ENCODE results near the gene DEGS2. TPM values are rescaled to one million over a fixed set of nuclear protein-coding genes. Genes with fewer than 3 reads are reported as not detected.

DEGS2 gene
- total RNA-seq, 1 experiment from 2014 or later = 1.8 TPM

- Histone ChIP-seq H3K27me3 (ENCODE audit: insufficient read depth, low read length) (no peaks in the 10 kb centered on the region), H3K9ac (ENCODE audit: low read length) (no peak overlapping the region), H3K9me3 (ENCODE audit: control insufficient read depth in 1 of 2, insufficient read depth in 1 of 2, low read depth in 1 of 2, low read length in 2 of 2) (no peaks in the 10 kb centered on the region), H3K4me3 (replicated peaks in 1 of 2; ENCODE audit: low read depth in 1 of 2, low read length in 2 of 2) (no peak overlapping the region), H2AFZ (ENCODE audit: low read depth, low read length, poor library complexity, severe bottlenecking) (no peak overlapping the region), H3K27ac (ENCODE audit: low read depth, low read length) (no peak overlapping the region), H3K9me2 (ENCODE audit: insufficient read depth) (no peaks in the 10 kb centered on the region), H3K79me2 (ENCODE audit: insufficient read depth, low read length) (no peaks in the 10 kb centered on the region), H3K36me3 (ENCODE audit: control insufficient read depth in 1 of 2, insufficient read depth in 2 of 2, low read length in 2 of 2) (no peaks in the 10 kb centered on the region), H3K4me1 (ENCODE audit: control insufficient read depth in 1 of 2, insufficient read depth in 2 of 2, low read length in 2 of 2) (no peaks in the 10 kb centered on the region), H4K20me1 (ENCODE audit: insufficient read depth) (no peaks in the 10 kb centered on the region), H3K4me2 (ENCODE audit: low read length) (no peak overlapping the region)
- DNase-seq (ENCODE audit: low read depth, low spot score) = no peak
- ChIA-PET CTCF (interaction anchor here (1.0 to 1.2 kb wide), 1 partner anchor 71 kb away, joined by 3 to 4 read pairs; no protein-coding TSS in a partner anchor), POLR2A (no interaction called here), RAD21 (ENCODE audit: low non-redundant PET in 1 of 2, low total read pairs in 2 of 2, uncharacterized antibody in 2 of 2, unreplicated experiment in 2 of 2) (no interaction called here)
- ATAC-seq = no peak
- intact Hi-C loops (cut with micrococcal nuclease) = no loop called here
- BruUV-seq (replicated peaks) = no TSS peak
- no peak for TF ChIP-seq JUND (IDR thresholded peaks at IDR 0.05)
- no peak for TF ChIP-seq CEBPB (IDR thresholded peaks at IDR 0.05; ENCODE audit: low read depth)
- TF ChIP-seq EZH2 (IDR thresholded peaks at IDR 0.05) = no peak
- TF ChIP-seq MAX (IDR thresholded peaks at IDR 0.05) = no peak
- TF ChIP-seq SRF (IDR thresholded peaks at IDR 0.05; ENCODE audit: low read depth) = no peak
- TF ChIP-seq SP1 (IDR thresholded peaks at IDR 0.05; ENCODE audit: low read depth) = no peak
- TF ChIP-seq ATF3 (IDR thresholded peaks at IDR 0.05) = no peak
Observed at GRCh38 chr14:100121643-100122480, 37.6 kb downstream of the DEGS2 start.

GRCh38 chr14:100120522-100121269 is 38.7 kb downstream of the DEGS2 start:
- BruUV-seq (replicated peaks) = no TSS peak
- no peaks in the 10 kb centered on the region for H3K79me2 ChIP-seq (ENCODE audit: insufficient read depth, low read length)
- no peaks in the 10 kb centered on the region for H3K4me1 ChIP-seq (ENCODE audit: control insufficient read depth in 1 of 2, insufficient read depth in 2 of 2, low read length in 2 of 2)
- no peak overlapping the region for H3K27ac ChIP-seq (ENCODE audit: low read depth, low read length)
- H3K9ac ChIP-seq (ENCODE audit: low read length) = no peak overlapping the region
- RAD21 ChIA-PET (ENCODE audit: low non-redundant PET in 1 of 2, low total read pairs in 2 of 2, uncharacterized antibody in 2 of 2, unreplicated experiment in 2 of 2) = no interaction called here
- H3K4me2 ChIP-seq (ENCODE audit: low read length) = no peak overlapping the region
- CTCF ChIA-PET = interaction anchor here (1.2 kb wide), 1 partner anchor 72 kb away, joined by 3 read pairs; no protein-coding TSS in a partner anchor
- DNase-seq (ENCODE audit: low read depth, low spot score) (no peak), ATAC-seq (no peak)
- H3K9me2 ChIP-seq (ENCODE audit: insufficient read depth) = no peaks in the 10 kb centered on the region
- H3K36me3 ChIP-seq (ENCODE audit: control insufficient read depth in 1 of 2, insufficient read depth in 2 of 2, low read length in 2 of 2) = no peaks in the 10 kb centered on the region
- no peak overlapping the region for H2AFZ ChIP-seq (ENCODE audit: low read depth, low read length, poor library complexity, severe bottlenecking)
- no peak overlapping the region for H3K4me3 ChIP-seq (replicated peaks in 1 of 2; ENCODE audit: low read depth in 1 of 2, low read length in 2 of 2)
- no peaks in the 10 kb centered on the region for H4K20me1 ChIP-seq (ENCODE audit: insufficient read depth)
- POLR2A ChIA-PET = no interaction called here
- intact Hi-C loops (cut with micrococcal nuclease) = no loop called here
- H3K27me3 ChIP-seq (ENCODE audit: insufficient read depth, low read length) = no peaks in the 10 kb centered on the region
- no peaks in the 10 kb centered on the region for H3K9me3 ChIP-seq (ENCODE audit: control insufficient read depth in 1 of 2, insufficient read depth in 1 of 2, low read depth in 1 of 2, low read length in 2 of 2)
- no peak for TF ChIP-seq ZNF274 (IDR thresholded peaks at IDR 0.05; ENCODE audit: low read depth, low read length)
- TF ChIP-seq ZBTB33 (IDR thresholded peaks at IDR 0.05; ENCODE audit: extremely low read depth, insufficient replicate concordance, low read length) = no peak
- TF ChIP-seq SRF (IDR thresholded peaks at IDR 0.05; ENCODE audit: low read depth) = no peak
- TF ChIP-seq POLR2AphosphoS5 (IDR thresholded peaks at IDR 0.05; ENCODE audit: low read depth, low read length) = no peak
- TF ChIP-seq SIN3A (IDR thresholded peaks at IDR 0.05; ENCODE audit: low read depth) = no peak
- no peak for TF ChIP-seq TCF7L2 (IDR thresholded peaks at IDR 0.05; ENCODE audit: borderline replicate concordance, extremely low read depth, insufficient read depth, insufficient read length)
- TF ChIP-seq FOSL1 (IDR thresholded peaks at IDR 0.05; ENCODE audit: low read depth) = no peak
- TF ChIP-seq EZH2phosphoT487 (IDR thresholded peaks at IDR 0.05; ENCODE audit: borderline replicate concordance) = no peak
- no peak for TF ChIP-seq MAX (IDR thresholded peaks at IDR 0.05)
- TF ChIP-seq SP1 (IDR thresholded peaks at IDR 0.05; ENCODE audit: low read depth) = no peak
- no peak for TF ChIP-seq JUND (IDR thresholded peaks at IDR 0.05)
- no peak for TF ChIP-seq CEBPB (IDR thresholded peaks at IDR 0.05; ENCODE audit: low read depth)
- TF ChIP-seq ATF3 (IDR thresholded peaks at IDR 0.05) = no peak
